ENCODE results near the gene INHBB. TPM values are rescaled to one million over a fixed set of nuclear protein-coding genes. Genes with fewer than 3 reads are reported as not detected.

The INHBB gene
- total RNA-seq, 4 donors from 2014 or later = 3.1 to 23.8 (median 13.7) TPM

- no peaks in the 10 kb centered on the region for H3K36me3 ChIP-seq
- ATAC-seq (no peak), DNase-seq (no peak)
- intact Hi-C loops (cut with DNase I; ENCODE audit: low total_unique reads) (no loop called here), in situ Hi-C loops (cut with MboI; ENCODE audit: low sequenced_read_pairs in 4 of 4) (no loop called here)
- no peaks in the 10 kb centered on the region for H3K9me3 ChIP-seq
- H3K4me1 ChIP-seq = no peaks in the 10 kb centered on the region
- no peak overlapping the region for H3K4me3 ChIP-seq
- TF ChIP-seq CTCF (IDR thresholded peaks at IDR 0.05 in 4 of 5, conservative IDR thresholded peaks at IDR 0.05 in 1 of 5) (no peak), POLR2A (IDR thresholded peaks at IDR 0.05) (no peak)
- H3K27ac ChIP-seq = no peak overlapping the region
- peaks cover 0 to 4% (median 0%) of the 10 kb centered on the region in 3 donors for H3K27me3 ChIP-seq
Observed at GRCh38 chr2:120383191-120383590, 37.3 kb downstream of the INHBB start.

- Histone ChIP-seq H3K27me3 (no peaks in the 10 kb centered on the region), H3K4me3 (no peak overlapping the region), H3K9me3 (no peaks in the 10 kb centered on the region), H3K27ac (no peak overlapping the region), H3K36me3 (no peaks in the 10 kb centered on the region), H3K4me1 (no peaks in the 10 kb centered on the region)
- intact Hi-C loops (cut with DNase I; ENCODE audit: low total_unique reads) = no loop called here
- TF ChIP-seq POLR2A (IDR thresholded peaks at IDR 0.05) (no peak), CTCF (IDR thresholded peaks at IDR 0.05 in 4 of 5, conservative IDR thresholded peaks at IDR 0.05 in 1 of 5) (no peak)
- no peak for ATAC-seq
- no peak for DNase-seq
- in situ Hi-C loops (cut with MboI; ENCODE audit: low sequenced_read_pairs in 4 of 4) = no loop called here
Observed at GRCh38 chr2:120383631-120384340, 37.9 kb downstream of the INHBB start.

GRCh38 chr2:120384486-120385354 lies 38.8 kb downstream of the INHBB start:
- no peaks in the 10 kb centered on the region for H3K36me3 ChIP-seq
- no peak overlapping the region for H3K4me3 ChIP-seq
- ATAC-seq (no peak), DNase-seq (no peak)
- in situ Hi-C loops (cut with MboI; ENCODE audit: low sequenced_read_pairs in 4 of 4) (no loop called here), intact Hi-C loops (cut with DNase I; ENCODE audit: low total_unique reads) (no loop called here)
- H3K4me1 ChIP-seq = no peaks in the 10 kb centered on the region
- no peak overlapping the region for H3K27ac ChIP-seq
- TF ChIP-seq POLR2A (IDR thresholded peaks at IDR 0.05) = no peak
- no peak for TF ChIP-seq CTCF (IDR thresholded peaks at IDR 0.05 in 4 of 5, conservative IDR thresholded peaks at IDR 0.05 in 1 of 5)
- no peaks in the 10 kb centered on the region for H3K9me3 ChIP-seq
- no peaks in the 10 kb centered on the region for H3K27me3 ChIP-seq

- intact Hi-C loops (cut with DNase I; ENCODE audit: low total_unique reads) = no loop called here
- Histone ChIP-seq H3K27ac (no peak overlapping the region), H3K27me3 (no peaks in the 10 kb centered on the region), H3K4me1 (no peaks in the 10 kb centered on the region), H3K9me3 (no peaks in the 10 kb centered on the region), H3K36me3 (no peaks in the 10 kb centered on the region), H3K4me3 (no peak overlapping the region)
- ATAC-seq (no peak), DNase-seq (no peak)
- in situ Hi-C loops (cut with MboI; ENCODE audit: low sequenced_read_pairs in 4 of 4) = no loop called here
- no peak for TF ChIP-seq POLR2A (IDR thresholded peaks at IDR 0.05)
- TF ChIP-seq CTCF (IDR thresholded peaks at IDR 0.05 in 4 of 5, conservative IDR thresholded peaks at IDR 0.05 in 1 of 5) = no peak
Observed at GRCh38 chr2:120385355-120386127, 39.6 kb downstream of the INHBB start.

All from gastrocnemius medialis (tissue), 4 donors.